Cardiac septum (tissue), 1 donor: ENCODE measurements around the gene DACT2. TPM values are rescaled to one million over a fixed set of nuclear protein-coding genes. Genes with fewer than 3 reads are reported as not detected.
"Not testable (repeated sequence)": the region's sequence is repeated elsewhere in the genome, so short reads cannot be mapped to it uniquely, and the experiment has no call there.

Experiments used
- DNase-seq: peaks from one replicate; pipeline ENCODE4 v3.0.0-alpha.2; 2020; ENCODE audit warnings: low spot score
- intact Hi-C: fragments of 100-400 bp; cut with DNase I; formaldehyde crosslinking; loops from one replicate; pipeline ENCODE4 v1.14.0; 2022
- total RNA-seq: library from RNA; stranded (reverse); fragmentation: NEBNext Ultra II Directional; extraction: Animal tissue kit (Norgen Biotek cat#: 25700); gene quantifications from one replicate; pipeline ENCODE4 v1.2.1, GENCODE V29; 2021
- donor health status: DM: no; HTN: no; CAD: no.

DACT2 gene
- total RNA-seq, 1 donor from 2014 or later = 0.48 TPM

- intact Hi-C loops = no loop called here
Observed at GRCh38 chr6:168288781-168289570, 30.6 kb downstream of the DACT2 start.

GRCh38 chr6:168287460-168287859 is 32.1 kb downstream of the DACT2 start:
- intact Hi-C loops = not testable (repeated sequence)
- peak; percentile 31 for DNase-seq

More at GRCh38 chr6:168288781-168289570, 30.6 kb downstream of the DACT2 start:
- peak; percentile 15 for DNase-seq

GRCh38 chr6:168286771-168287446 is 32.7 kb downstream of the DACT2 start:
- intact Hi-C loops = not testable (repeated sequence)

DNA sequence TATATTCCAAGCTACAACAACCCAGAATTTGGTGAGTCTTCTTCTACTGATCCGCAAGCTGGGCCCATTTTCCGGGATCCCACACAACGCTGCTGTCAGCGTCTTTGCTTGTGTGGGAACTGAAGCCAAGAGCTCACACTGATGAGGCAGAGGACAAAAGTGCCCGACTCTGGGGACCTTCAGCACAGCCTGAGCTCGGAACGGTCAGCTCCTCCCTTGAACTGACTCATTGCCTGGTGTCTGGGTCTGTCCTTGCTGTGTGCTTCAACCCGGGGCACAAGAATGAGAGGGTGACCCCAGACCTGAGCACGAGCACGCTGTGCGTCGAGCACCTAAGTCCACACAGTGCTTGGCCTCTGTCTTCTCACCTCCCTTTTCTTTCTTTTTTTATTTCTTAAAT is 33.5 kb downstream of the DACT2 start:
- intact Hi-C loops = no loop called here
- DNase-seq = no peak

More at GRCh38 chr6:168286771-168287446, 32.7 kb downstream of the DACT2 start:
- DNase-seq = not testable (repeated sequence)

- intact Hi-C loops = no loop called here
- no peak for DNase-seq
Observed at GRCh38 chr6:168285456-168285855, 34.1 kb downstream of the DACT2 start.

DNA sequence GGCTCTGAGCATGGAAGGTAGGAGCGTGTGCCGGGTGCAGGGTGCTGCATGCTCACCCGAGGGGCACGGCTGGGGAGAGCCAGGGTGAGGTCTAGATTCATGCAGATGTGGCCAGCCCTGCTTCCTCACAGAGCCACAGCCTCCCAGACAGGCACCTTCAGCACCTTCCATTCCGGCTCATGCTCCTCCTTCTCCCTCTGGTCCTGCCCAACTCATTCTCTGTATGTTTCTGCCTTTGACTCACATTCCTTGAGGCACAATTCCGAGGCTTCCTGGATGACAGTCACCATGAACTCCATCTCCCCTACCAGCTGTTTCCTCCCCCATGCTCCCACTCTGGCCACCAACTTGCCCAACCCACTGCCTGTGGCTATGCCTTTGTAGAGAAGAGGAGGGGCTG is 35.4 kb downstream of the DACT2 start:
- no peak for DNase-seq
- intact Hi-C loops = no loop called here

GRCh38 chr6:168283686-168284025 is 35.9 kb downstream of the DACT2 start:
- intact Hi-C loops = no loop called here

GRCh38 chr6:168282985-168283685 is 36.4 kb downstream of the DACT2 start:
- intact Hi-C loops = no loop called here
- no peak for DNase-seq

More at GRCh38 chr6:168283686-168284025, 35.9 kb downstream of the DACT2 start:
- DNase-seq = no peak

GRCh38 chr6:168281826-168282225 is 37.8 kb downstream of the DACT2 start:
- no peak for DNase-seq
- intact Hi-C loops = no loop called here

DNA sequence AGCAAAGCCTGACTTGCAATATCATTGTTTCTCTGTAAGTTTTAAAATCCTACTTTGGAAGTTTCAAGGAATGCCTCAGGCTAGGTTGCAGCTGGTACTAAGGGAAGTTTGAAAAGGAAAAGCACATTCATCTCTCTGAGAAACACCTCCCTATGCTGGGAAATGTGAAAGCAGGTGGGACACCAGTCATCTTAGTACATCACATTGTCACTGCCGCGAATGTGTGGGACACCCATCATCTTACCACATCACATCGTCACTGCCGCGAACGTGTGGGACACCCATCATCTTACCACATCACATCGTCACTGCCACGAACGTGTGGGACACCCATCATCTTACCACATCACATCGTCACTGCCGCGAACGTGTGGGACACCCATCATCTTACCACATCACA is 38.3 kb downstream of the DACT2 start:
- intact Hi-C loops, DNase-seq: not testable (repeated sequence)

- no peak for DNase-seq
- intact Hi-C loops = no loop called here
Observed at GRCh38 chr6:168280899-168281245, 38.7 kb downstream of the DACT2 start.

GRCh38 chr6:168280020-168280898 is 39.3 kb downstream of the DACT2 start:
- intact Hi-C loops = no loop called here
- DNase-seq = no peak

DNA sequence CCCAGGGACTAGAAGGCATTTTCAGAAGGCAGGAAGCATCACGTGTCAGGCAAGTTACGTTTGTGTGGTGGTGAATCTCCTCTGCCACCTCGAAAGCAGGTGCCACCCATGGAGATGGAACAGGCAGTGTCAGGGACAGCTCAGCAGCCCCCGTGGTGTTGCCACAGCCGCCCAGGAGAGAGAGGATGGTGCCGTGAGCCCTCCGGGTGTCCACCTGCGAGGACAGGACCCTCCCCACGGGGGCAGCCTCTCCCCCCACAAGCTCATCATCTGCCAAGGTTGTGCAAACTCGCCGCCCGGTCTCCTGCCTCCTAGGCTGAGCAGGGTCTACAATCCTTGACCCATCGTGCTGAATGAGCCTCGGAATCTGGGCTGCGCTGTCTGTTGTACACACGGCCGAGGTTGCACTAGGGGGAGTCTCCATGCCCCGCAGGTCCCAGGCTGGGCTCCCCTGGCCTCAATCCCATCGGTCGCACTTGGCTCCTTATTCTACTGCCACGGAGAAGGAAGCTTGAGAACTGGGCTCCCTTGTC is 40.1 kb downstream of the DACT2 start:
- DNase-seq = no peak
- intact Hi-C loops = no loop called here

GRCh38 chr6:168278904-168279303 is 40.7 kb downstream of the DACT2 start:
- intact Hi-C loops = no loop called here
- DNase-seq = no peak

GRCh38 chr6:168277274-168277669 is 42.3 kb downstream of the DACT2 start:
- DNase-seq = no peak
- intact Hi-C loops = no loop called here

- intact Hi-C loops = no loop called here
- DNase-seq = no peak
Observed at GRCh38 chr6:168276576-168277273, 42.9 kb downstream of the DACT2 start.

DNA sequence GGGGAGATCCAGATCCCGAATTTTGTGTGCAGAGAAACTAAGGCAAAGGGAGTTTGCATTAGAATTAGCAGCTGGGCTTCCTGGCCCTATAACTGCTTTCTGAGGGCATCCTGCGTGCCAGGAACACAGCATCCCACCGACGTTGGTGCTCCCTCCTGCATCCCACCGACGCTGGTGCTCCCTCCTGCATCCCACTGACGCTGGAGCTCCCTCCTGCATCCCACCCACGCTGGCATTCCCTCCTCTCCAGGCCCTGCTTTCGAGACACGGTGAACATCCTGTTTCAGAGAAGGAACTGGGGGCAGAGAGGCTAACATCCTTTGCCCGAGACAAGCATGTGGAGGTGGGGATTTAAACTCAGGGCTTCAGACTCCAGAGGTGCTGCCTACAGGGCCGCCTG is 44.4 kb downstream of the DACT2 start:
- intact Hi-C loops = no loop called here
- no peak for DNase-seq

DNA sequence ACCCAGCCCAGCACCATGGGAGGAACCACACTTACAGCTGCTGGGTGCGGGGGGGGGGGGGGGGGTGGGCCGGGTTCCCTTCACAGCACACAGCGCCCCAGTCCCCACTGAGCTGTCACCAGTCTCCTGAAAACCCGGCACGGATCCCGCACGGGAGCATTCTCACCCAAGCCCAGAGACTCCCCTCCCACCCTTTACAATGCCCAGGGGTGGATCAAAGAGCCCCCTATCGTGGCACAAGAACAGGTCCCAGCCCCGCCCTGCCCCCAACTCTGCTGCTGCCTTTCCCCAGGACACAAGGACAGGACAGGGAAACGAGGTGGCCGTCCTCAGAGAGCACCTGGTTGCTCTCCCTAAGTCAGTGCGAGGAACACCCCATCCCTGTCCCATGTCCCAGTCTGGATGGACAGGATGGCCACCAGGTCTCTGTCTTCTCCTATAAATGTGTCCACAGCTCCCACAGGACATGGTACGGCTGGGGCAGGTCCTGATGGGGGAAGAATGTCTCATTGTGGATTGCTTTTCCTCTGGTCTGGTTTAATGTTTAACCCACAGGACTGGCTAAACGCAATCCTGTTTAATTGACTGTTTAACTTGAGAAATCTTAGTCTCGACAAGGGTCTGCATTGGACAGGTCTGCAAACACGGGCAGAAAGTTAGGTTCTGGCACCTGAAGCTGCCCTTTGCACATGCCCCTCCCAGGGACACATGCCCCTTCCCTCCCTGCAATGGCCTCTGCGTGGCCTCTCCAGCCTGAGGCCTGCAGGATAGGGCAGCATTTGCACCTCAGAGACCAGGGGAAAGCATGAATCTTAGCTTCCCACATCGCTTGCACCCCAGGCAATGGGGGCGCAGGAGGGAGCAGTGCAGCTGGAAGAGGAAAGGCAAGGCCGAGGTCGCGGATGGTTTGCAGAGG is 45.3 kb downstream of the DACT2 start:
- intact Hi-C loops = no loop called here
- no peak for DNase-seq
